ENCODE data around the gene PTGIR. TPM values are rescaled to one million over a fixed set of nuclear protein-coding genes. Genes with fewer than 3 reads are reported as not detected.

Gene PTGIR
- total RNA-seq, 1 donor from 2014 or later, result 0.46 TPM

DNA sequence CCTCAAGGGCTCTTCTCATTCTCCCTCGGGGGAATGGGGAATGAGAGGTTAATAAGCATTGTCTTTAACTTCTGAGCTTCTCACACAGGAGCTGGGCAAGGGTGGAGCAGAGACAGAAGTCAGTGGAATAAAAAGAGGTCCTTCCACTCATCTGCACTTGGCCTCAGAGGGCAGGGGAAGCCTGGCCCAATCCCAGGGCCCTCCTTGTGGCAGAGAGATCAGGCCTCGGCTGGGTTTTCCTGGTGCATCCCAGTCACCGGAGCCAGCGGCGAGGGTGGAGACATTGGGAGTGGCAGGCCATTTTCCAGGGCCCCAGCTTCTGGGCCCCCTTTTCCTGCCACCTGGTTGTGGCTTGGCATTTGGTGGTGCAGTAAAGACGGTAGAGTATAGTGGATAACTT, 13.1 kb downstream of the PTGIR start:
- peaks cover 3% of the 10 kb centered on the region for H3K27me3 Mint-ChIP-seq
- H3K4me1 Mint-ChIP-seq (ENCODE audit: unreplicated experiment), result peaks cover 14% of the 10 kb centered on the region
- H3K27ac Mint-ChIP-seq, result no peak overlapping the region
- H3K4me3 Mint-ChIP-seq, result no peak overlapping the region
- H3K36me3 Mint-ChIP-seq, result peaks cover 11% of the 10 kb centered on the region
- no peaks in the 10 kb centered on the region for H3K9me3 Mint-ChIP-seq
- TF ChIP-seq, protein P1, sequence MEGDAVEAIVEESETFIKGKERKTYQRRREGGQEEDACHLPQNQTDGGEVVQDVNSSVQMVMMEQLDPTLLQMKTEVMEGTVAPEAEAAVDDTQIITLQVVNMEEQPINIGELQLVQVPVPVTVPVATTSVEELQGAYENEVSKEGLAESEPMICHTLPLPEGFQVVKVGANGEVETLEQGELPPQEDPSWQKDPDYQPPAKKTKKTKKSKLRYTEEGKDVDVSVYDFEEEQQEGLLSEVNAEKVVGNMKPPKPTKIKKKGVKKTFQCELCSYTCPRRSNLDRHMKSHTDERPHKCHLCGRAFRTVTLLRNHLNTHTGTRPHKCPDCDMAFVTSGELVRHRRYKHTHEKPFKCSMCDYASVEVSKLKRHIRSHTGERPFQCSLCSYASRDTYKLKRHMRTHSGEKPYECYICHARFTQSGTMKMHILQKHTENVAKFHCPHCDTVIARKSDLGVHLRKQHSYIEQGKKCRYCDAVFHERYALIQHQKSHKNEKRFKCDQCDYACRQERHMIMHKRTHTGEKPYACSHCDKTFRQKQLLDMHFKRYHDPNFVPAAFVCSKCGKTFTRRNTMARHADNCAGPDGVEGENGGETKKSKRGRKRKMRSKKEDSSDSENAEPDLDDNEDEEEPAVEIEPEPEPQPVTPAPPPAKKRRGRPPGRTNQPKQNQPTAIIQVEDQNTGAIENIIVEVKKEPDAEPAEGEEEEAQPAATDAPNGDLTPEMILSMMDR (conservative IDR thresholded peaks at IDR 0.05), result no peak
- no peak for DNase-seq (ENCODE audit: extremely low spot score, unreplicated experiment)

DNA sequence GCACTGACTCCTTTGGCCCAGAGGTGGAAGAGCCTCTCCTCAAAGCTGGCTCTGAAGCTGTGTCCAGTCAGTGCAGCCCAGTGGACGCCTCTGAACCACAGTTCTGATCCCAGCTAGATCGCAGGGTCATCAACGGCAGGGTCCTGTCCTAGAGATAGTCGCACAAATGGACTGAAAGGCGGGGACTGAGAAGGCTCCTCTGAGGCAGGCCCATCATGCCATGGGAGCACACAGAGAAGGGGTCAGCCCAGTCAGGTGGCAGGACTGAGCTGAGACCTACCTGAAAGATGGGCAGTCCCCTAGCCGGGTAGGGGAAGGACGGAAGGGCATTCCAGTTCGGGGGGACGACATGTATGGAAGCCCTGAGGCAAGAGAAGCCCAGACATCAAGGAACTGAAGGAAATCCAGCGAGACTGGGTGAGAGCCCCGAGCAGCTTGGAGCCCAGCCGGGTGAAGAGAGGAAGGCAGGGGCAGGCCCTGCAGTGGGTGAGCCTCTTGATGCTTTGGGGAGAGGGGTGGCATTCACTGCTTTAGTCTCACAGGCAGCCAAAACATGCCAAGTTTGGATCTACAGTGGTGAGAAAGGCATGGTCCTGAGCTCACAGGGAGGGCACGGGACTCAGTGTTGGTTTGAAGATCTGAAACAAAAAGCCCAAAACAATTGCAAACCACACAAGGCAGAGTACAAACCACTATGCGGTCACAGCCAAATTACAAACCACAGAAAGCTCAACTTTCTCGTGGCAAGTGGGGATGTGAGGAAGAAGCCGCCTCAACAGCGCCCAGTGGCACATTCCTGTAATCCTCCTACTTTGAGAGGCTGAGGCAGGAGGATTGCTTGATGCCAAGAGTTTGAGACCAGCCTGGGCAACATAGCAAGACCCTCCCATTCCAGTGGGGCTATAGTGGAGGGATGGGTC, 13.8 kb downstream of the PTGIR start:
- Mint-ChIP-seq H3K9me3 (no peaks in the 10 kb centered on the region), H3K4me1 (ENCODE audit: unreplicated experiment) (peaks cover 17% of the 10 kb centered on the region), H3K36me3 (peaks cover 16% of the 10 kb centered on the region), H3K27me3 (no peaks in the 10 kb centered on the region), H3K27ac (peak overlapping the region; percentile 58), H3K4me3 (no peak overlapping the region)
- TF ChIP-seq, protein P1 (conservative IDR thresholded peaks at IDR 0.05), result no peak
- DNase-seq (ENCODE audit: extremely low spot score, unreplicated experiment), result no peak

DNA sequence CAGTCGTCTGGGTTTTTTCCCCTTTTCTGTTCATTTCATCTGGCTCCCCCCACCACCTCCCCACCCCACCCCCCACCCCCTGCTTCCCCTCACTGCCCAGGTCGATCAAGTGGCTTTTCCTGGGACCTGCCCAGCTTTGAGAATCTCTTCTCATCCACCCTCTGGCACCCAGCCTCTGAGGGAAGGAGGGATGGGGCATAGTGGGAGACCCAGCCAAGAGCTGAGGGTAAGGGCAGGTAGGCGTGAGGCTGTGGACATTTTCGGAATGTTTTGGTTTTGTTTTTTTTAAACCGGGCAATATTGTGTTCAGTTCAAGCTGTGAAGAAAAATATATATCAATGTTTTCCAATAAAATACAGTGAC, 14.5 kb downstream of the PTGIR start:
- H3K36me3 Mint-ChIP-seq, result peaks cover 16% of the 10 kb centered on the region
- H3K27ac Mint-ChIP-seq, result no peak overlapping the region

DNA sequence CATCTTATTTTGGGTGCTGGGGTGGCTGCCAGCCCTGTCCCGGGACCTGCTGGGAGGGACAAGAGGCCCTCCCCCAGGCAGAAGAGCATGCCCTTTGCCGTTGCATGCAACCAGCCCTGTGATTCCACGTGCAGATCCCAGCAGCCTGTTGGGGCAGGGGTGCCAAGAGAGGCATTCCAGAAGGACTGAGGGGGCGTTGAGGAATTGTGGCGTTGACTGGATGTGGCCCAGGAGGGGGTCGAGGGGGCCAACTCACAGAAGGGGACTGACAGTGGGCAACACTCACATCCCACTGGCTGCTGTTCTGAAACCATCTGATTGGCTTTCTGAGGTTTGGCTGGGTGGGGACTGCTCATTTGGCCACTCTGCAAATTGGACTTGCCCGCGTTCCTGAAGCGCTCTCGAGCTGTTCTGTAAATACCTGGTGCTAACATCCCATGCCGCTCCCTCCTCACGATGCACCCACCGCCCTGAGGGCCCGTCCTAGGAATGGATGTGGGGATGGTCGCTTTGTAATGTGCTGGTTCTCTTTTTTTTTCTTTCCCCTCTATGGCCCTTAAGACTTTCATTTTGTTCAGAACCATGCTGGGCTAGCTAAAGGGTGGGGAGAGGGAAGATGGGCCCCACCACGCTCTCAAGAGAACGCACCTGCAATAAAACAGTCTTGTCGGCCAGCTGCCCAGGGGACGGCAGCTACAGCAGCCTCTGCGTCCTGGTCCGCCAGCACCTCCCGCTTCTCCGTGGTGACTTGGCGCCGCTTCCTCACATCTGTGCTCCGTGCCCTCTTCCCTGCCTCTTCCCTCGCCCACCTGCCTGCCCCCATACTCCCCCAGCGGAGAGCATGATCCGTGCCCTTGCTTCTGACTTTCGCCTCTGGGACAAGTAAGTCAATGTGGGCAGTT, 15.1 kb downstream of the PTGIR start:
- H3K27ac Mint-ChIP-seq, result no peak overlapping the region
- TF ChIP-seq, protein P1 (conservative IDR thresholded peaks at IDR 0.05), result no peak
- H3K4me1 Mint-ChIP-seq (ENCODE audit: unreplicated experiment), result peaks cover 17% of the 10 kb centered on the region
- no peak for DNase-seq (ENCODE audit: extremely low spot score, unreplicated experiment)
- peaks cover 16% of the 10 kb centered on the region for H3K36me3 Mint-ChIP-seq
- no peaks in the 10 kb centered on the region for H3K27me3 Mint-ChIP-seq
- H3K9me3 Mint-ChIP-seq, result no peaks in the 10 kb centered on the region
- H3K4me3 Mint-ChIP-seq, result no peak overlapping the region

More for the DNA sequence above, 14.5 kb downstream of the PTGIR start:
- TF ChIP-seq, protein P1 (conservative IDR thresholded peaks at IDR 0.05), result no peak
- H3K4me3 Mint-ChIP-seq, result no peak overlapping the region
- H3K27me3 Mint-ChIP-seq, result no peaks in the 10 kb centered on the region
- peaks cover 17% of the 10 kb centered on the region for H3K4me1 Mint-ChIP-seq (ENCODE audit: unreplicated experiment)
- no peaks in the 10 kb centered on the region for H3K9me3 Mint-ChIP-seq
- no peak for DNase-seq (ENCODE audit: extremely low spot score, unreplicated experiment)

DNA sequence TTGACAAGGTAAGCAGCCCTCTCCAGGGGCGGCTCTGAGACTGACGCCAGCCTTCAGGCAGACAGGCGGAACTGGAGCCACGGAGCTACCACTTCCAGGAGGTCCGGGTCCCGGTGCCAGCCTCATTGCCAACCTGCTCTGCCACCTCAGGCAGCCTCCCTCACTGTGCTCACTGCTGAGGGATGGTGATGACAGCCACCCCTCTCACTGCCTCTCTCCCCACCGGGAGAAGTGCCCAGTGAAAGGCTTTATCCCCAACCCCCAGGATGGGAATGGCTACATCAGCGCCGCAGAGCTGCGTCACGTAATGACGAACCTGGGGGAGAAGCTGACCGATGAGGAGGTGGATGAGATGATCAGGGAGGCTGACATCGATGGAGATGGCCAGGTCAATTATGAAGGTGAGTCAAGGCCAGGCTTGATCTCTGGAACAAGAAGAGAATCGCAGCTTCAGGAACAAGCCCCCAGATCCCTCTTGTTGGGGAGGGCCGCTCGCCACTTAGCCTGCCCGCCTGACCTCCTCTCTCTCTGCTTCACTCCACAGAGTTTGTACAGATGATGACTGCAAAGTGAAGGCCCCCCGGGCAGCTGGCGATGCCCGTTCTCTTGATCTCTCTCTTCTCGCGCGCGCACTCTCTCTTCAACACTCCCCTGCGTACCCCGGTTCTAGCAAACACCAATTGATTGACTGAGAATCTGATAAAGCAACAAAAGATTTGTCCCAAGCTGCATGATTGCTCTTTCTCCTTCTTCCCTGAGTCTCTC, 16.1 kb downstream of the PTGIR start:
- no peak for DNase-seq (ENCODE audit: extremely low spot score, unreplicated experiment)
- Mint-ChIP-seq H3K4me1 (ENCODE audit: unreplicated experiment) (peaks cover 10% of the 10 kb centered on the region), H3K4me3 (no peak overlapping the region), H3K27me3 (no peaks in the 10 kb centered on the region), H3K36me3 (peaks cover 16% of the 10 kb centered on the region), H3K27ac (no peak overlapping the region), H3K9me3 (no peaks in the 10 kb centered on the region)
- TF ChIP-seq, protein P1 (conservative IDR thresholded peaks at IDR 0.05), result no peak
